SH-SY5Y (cell line): Measurements from ENCODE around the gene TMEM167B.

Source experiments
- GATA2 ChIP-seq: IDR thresholded peaks from 2 replicates; pipeline ENCODE4 v1.6.1; 2011; ENCODE audit warnings: mild to moderate bottlenecking, low read depth, low read length
- GATA3 ChIP-seq: IDR thresholded peaks from 2 replicates; pipeline ENCODE4 v1.6.1; 2011; ENCODE audit warnings: low read depth, mild to moderate bottlenecking, low read length, moderate library complexity

DNA sequence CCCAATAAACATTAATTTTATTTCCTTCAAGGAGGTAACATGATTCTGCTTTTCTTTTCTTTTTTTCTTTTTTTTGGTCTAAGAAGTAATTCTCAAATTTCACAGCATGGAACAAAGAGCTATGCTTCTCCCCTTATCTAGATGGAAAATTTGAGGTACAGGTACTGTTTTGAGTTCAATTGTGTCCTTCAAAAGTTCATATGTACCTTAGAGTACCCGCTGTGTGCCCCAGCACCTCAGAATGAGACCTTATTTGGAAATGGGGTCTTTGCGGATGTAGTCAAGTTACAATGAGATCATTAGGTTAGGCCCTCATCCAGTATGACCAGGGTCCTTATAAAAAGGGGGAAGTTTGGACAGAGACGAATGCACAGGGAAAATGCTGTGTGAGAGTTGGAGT lies 45.4 kb downstream of the TMEM167B start:
- TF ChIP-seq GATA3 (no peak), GATA2 (no peak)
